Measurements from ENCODE around the gene TNP2.
"Not testable (repeated sequence)": the region's sequence is repeated elsewhere in the genome, so short reads cannot be mapped to it uniquely, and the experiment has no call there.

Gene TNP2

DNA sequence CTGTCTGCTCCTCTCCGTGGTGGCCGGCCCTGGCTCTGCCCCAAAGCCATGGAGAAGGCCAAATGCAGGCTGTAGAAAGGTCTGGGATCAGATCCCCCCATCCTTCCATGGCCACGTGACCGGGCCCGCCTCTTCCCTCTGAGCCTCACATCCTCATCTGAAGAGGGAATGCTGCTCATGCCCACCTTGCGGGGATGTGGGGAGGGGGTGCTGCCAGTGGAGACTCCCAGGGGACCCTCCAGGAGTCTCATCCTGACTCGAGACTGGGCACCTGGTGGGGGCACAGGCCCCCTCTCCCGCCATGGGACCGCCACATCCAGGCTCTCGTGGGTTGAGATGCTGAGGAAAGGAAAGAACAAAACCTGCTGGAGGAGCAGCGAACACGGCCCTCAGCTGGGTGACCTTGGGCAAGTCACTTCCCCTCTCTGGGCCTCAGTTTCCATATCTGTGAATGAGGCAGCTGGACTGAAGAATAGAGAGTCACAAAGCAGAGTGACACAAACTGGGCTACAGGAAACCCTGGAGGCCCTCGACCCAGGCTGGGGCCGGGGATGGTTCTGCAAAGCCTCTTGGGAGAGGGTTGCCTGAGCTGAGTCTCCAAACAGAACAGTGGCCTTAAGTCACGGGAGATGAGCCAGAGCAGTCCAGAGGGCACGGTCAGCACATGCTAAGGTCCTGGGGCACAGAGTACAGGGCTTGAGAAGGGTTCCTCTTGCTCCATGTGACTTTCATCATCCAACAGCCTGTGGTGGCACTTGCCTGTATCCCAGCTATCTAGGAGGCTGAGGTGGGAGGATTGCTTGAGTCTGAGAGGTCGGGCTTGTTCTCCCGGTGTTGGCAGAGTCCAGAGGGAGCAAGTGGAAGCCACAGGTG lies 43.2 kb downstream of the TNP2 start:
- DNase-seq = no peak

- DNase-seq = no peak
These were observed 44.0 kb downstream of the TNP2 start for GRCh38 chr16:11224894-11225676.

GRCh38 chr16:11224096-11224893 lies 44.8 kb downstream of the TNP2 start:
- peak in 7 of 56 donors; percentile 5 to 28 (median 12) for DNase-seq

GRCh38 chr16:11220507-11220906 lies 48.6 kb downstream of the TNP2 start:
- DNase-seq = not testable (repeated sequence)

- DNase-seq = no peak
These were observed 49.9 kb downstream of the TNP2 start for GRCh38 chr16:11219178-11219577.

GRCh38 chr16:11218604-11218962 lies 50.5 kb downstream of the TNP2 start:
- no peak for DNase-seq
